Stimulated activated naive CD8-positive, alpha-beta T cell treated with anti-CD3 and anti-CD28 coated beads, Interleukin-15, Interleukin-2, amounts not matched to agents 100 ng/mL and 50 ng/mL, for 24 hours (primary cell): Measurements from ENCODE around the gene RC3H2.
"Not testable (repeated sequence)": the region's sequence is repeated elsewhere in the genome, so short reads cannot be mapped to it uniquely, and the experiment has no call there.

ENCODE experiments used
- H3K27ac Mint-ChIP-seq: one replicate; pipeline ENCODE4 v1.8.0; 2021; ENCODE audit warnings: mild to moderate bottlenecking, mixed read lengths
- H3K27me3 Mint-ChIP-seq: one replicate; pipeline ENCODE4 v1.8.0; 2021; ENCODE audit warnings: mixed read lengths
- H3K36me3 Mint-ChIP-seq: one replicate; pipeline ENCODE4 v1.8.0; 2021; ENCODE audit warnings: low read depth, mixed read lengths
- H3K4me1 Mint-ChIP-seq: one replicate; pipeline ENCODE4 v1.8.0; 2021; ENCODE audit warnings: low read depth, mixed read lengths
- H3K4me3 Mint-ChIP-seq: one replicate; pipeline ENCODE4 v1.8.0; 2021; ENCODE audit warnings: mild to moderate bottlenecking, mixed read lengths
- H3K9me3 Mint-ChIP-seq: one replicate; pipeline ENCODE4 v1.8.0; 2021; ENCODE audit warnings: mixed read lengths

Gene RC3H2

GRCh38 chr9:122838441-122838840 lies 66.7 kb downstream of the RC3H2 start:
- peaks cover 14% of the 10 kb centered on the region for H3K4me1 Mint-ChIP-seq
- H3K27me3 Mint-ChIP-seq, H3K36me3 Mint-ChIP-seq, H3K4me3 Mint-ChIP-seq, H3K9me3 Mint-ChIP-seq, H3K27ac Mint-ChIP-seq: not testable (repeated sequence)

- Mint-ChIP-seq H3K27ac (no peak overlapping the region), H3K4me1 (peaks cover 14% of the 10 kb centered on the region), H3K9me3 (no peaks in the 10 kb centered on the region), H3K36me3 (no peaks in the 10 kb centered on the region), H3K4me3 (no peak overlapping the region), H3K27me3 (no peaks in the 10 kb centered on the region)
Observed at GRCh38 chr9:122837266-122837850, 67.8 kb downstream of the RC3H2 start.

GRCh38 chr9:122835313-122835731 lies 69.8 kb downstream of the RC3H2 start:
- Mint-ChIP-seq H3K9me3 (no peaks in the 10 kb centered on the region), H3K27me3 (no peaks in the 10 kb centered on the region), H3K27ac (peak overlapping the region; percentile 80), H3K4me1 (peaks cover 14% of the 10 kb centered on the region), H3K36me3 (no peaks in the 10 kb centered on the region), H3K4me3 (peak overlapping the region; percentile 44)

DNA sequence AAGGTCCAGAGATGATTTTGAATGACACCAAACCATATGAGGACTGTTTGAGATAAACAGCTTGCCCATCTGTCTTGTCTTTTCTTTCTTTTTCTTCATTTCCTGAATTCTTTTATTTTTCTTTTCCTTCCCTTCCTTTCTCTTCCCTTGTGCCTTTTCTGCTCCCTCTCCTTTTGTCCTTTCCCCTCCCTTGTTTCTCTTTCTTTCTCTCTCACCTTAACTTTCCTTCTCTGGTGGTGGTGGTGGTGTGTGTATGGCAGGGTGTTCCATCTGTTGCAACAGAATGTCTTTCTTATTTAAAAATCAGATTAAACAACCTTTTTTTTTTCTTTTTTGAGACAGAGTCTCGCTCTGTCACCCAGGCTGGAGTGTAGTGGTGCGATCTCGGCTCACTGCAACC lies 73.0 kb downstream of the RC3H2 start:
- peaks cover 16% of the 10 kb centered on the region for H3K4me1 Mint-ChIP-seq
- H3K27ac Mint-ChIP-seq: no peak overlapping the region
- H3K36me3 Mint-ChIP-seq: no peaks in the 10 kb centered on the region
- no peaks in the 10 kb centered on the region for H3K9me3 Mint-ChIP-seq
- H3K27me3 Mint-ChIP-seq: no peaks in the 10 kb centered on the region
- no peak overlapping the region for H3K4me3 Mint-ChIP-seq

DNA sequence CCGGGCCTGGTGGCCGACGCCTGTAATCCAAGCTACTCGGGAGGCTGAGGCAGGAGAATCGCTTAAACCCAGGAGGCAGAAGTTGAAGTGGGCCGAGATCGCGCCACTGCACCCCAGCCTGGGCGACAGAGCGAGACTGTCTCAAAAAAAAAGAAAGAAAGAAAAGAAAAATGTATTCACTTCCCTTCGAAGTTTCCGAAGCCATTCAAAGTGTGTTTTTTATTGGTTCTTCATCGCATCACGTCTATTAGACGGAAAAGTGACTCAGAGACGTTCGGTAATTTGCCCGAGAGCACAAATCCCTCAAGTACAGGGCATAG lies 76.2 kb downstream of the RC3H2 start:
- H3K4me3 Mint-ChIP-seq: peak overlapping the region; percentile 99
- peak overlapping the region; percentile 93 for H3K27ac Mint-ChIP-seq
- peaks cover 28% of the 10 kb centered on the region for H3K4me1 Mint-ChIP-seq
- peaks cover 15% of the 10 kb centered on the region for H3K36me3 Mint-ChIP-seq
- not testable (repeated sequence) for H3K27me3 Mint-ChIP-seq, H3K9me3 Mint-ChIP-seq

DNA sequence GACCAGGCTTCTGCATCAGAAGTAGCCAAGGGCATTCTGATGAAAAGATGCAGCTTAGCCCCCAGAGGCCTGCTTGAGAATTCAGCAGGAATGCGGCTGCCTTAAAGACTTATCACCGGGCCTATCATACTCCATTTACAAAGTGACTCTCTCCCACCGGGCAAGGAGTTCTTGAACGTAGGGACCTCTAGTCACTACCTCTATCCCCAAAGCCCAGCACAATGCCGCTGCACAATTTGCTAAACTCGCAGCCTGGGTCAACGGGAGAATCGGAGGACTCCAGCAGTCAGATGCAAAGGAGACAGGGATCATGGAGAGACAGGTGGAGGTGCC lies 77.4 kb downstream of the RC3H2 start:
- peaks cover 18% of the 10 kb centered on the region for H3K36me3 Mint-ChIP-seq
- no peaks in the 10 kb centered on the region for H3K9me3 Mint-ChIP-seq
- peak overlapping the region; percentile 99 for H3K4me3 Mint-ChIP-seq
- H3K4me1 Mint-ChIP-seq: peaks cover 28% of the 10 kb centered on the region
- peak overlapping the region; percentile 93 for H3K27ac Mint-ChIP-seq
- H3K27me3 Mint-ChIP-seq: no peaks in the 10 kb centered on the region

DNA sequence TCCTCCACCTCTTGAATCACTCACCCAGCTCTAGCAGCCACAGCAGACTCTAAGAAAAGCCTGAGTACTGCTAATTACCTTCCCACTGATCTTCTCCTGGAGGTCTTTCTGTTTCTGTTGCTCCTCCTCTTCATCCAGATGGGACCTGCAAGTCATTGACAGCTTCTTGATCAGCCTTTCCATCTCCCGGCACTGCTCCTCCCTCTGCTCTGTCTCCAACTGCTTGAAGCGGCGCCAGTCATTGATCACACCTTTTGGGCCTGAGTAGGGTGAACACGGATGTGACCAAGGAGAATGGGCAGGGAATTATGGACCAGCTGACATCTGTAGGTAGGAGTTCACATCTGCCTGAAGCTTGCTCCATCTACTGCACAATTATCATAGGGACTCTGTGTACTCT lies 82.2 kb downstream of the RC3H2 start:
- Mint-ChIP-seq H3K4me3 (no peak overlapping the region), H3K9me3 (no peaks in the 10 kb centered on the region), H3K27ac (peak overlapping the region; percentile 28), H3K4me1 (peaks cover 40% of the 10 kb centered on the region), H3K36me3 (peaks cover 47% of the 10 kb centered on the region), H3K27me3 (no peaks in the 10 kb centered on the region)

DNA sequence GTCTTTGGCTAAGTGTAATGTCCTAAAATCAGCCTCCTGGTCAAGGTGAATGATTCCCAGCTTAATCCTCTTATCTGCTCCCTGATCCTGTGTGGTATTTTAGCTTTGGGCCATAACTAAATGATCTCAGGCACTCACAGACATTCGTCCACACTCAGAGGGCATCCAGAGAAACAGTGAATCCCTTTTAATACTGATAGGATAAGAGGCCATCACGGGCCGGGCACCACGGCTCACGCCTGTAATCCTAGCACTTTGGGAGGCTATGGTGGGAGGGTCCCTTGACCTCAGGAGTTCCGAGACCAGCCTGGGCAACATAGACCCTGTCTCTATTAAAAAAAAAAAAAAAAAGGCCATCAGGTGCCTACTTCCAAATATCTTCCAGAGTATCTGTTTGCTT lies 83.1 kb downstream of the RC3H2 start:
- Mint-ChIP-seq H3K27ac (no peak overlapping the region), H3K4me3 (no peak overlapping the region), H3K27me3 (no peaks in the 10 kb centered on the region), H3K9me3 (no peaks in the 10 kb centered on the region), H3K4me1 (peaks cover 40% of the 10 kb centered on the region), H3K36me3 (peaks cover 47% of the 10 kb centered on the region)

DNA sequence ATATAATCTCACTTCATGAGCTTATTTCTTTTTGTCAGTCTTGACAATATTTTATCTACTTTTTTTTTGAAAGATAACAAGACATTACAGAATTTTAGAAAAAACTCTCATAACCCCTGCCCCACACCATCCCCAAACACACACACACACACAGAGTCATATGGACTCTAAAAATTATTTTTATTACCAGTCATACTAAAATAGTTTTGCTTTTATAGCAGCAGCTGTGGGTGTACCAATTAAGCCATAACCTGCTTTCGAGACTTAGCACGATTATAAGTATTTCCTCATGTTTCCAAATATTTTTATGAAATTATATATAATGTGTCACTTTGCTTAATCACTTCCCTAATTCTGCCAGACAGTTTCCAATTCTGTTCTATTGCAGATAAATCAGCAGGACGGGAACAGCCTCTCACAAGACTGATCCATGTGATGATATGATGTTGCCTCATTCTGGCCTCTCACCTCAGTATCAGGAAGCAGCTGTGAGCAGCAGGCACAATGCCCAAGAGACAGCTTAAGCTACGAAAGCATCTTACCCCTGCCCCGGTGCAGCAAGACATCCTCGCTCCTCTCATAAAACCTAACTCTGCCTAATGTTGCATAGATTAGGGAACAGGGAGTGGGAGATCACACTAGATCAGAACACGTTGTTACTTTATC lies 83.7 kb downstream of the RC3H2 start:
- Mint-ChIP-seq H3K4me3 (no peak overlapping the region), H3K27ac (peak overlapping the region; percentile 52), H3K9me3 (no peaks in the 10 kb centered on the region), H3K4me1 (peaks cover 39% of the 10 kb centered on the region), H3K27me3 (no peaks in the 10 kb centered on the region), H3K36me3 (peaks cover 48% of the 10 kb centered on the region)

- peaks cover 43% of the 10 kb centered on the region for H3K36me3 Mint-ChIP-seq
Observed at GRCh38 chr9:122820490-122820845, 84.7 kb downstream of the RC3H2 start.

DNA sequence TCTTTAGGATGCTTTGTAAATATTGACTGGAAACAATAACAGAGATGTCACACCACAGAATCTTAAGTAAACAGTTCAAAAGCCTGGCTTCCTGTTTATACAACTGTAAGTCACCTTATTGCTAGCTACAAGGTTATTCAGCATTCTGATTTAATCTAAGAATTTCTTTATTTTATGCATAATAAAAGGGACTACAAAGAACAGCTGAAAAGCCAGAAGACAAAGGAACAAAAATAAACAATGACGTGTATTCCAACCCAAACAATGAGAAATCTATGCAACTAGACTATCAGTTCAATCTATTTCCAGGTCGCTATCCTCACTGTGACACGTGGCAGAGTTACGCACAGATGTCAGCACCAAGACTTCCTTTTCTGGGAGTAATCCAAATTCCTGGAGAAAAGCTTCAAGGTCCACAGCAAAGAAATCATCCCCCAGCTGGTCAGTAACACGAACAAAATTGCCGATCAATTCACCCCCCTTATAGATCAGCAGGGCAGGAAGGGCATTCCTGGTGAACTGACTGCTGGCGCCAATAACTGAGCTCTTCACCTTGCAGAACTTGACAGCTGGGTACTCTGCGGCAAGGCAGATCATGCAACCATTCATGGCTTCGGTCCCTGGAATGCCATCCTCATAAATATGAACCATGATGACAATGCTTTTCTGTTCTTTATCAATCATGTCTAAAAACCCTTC lies 85.2 kb downstream of the RC3H2 start:
- Mint-ChIP-seq H3K4me1 (peaks cover 41% of the 10 kb centered on the region), H3K27me3 (no peaks in the 10 kb centered on the region), H3K27ac (no peak overlapping the region), H3K4me3 (no peak overlapping the region), H3K9me3 (no peaks in the 10 kb centered on the region), H3K36me3 (peaks cover 43% of the 10 kb centered on the region)

More at GRCh38 chr9:122820490-122820845, 84.7 kb downstream of the RC3H2 start:
- H3K27ac Mint-ChIP-seq: no peak overlapping the region
- no peaks in the 10 kb centered on the region for H3K27me3 Mint-ChIP-seq
- H3K9me3 Mint-ChIP-seq: no peaks in the 10 kb centered on the region
- no peak overlapping the region for H3K4me3 Mint-ChIP-seq
- H3K4me1 Mint-ChIP-seq: peaks cover 42% of the 10 kb centered on the region

DNA sequence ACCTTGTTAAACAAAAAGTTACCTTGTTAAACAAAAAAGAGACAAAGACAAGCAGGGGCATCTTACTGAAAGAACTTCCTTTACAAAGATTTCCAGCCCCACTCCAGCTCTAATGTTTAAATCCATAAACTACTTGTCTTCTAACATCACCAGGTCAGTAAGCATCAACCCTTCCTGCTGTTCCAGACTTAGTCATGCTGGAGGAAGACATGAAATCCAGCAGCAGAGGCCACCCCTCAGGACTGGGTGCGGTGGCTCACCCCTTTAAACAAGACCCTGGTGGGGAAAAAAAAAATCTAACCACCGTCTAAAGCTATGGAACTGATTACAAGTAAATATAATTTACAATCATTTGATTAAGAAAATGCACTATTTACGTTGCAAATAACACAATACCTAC lies 85.8 kb downstream of the RC3H2 start:
- Mint-ChIP-seq H3K4me1 (peaks cover 35% of the 10 kb centered on the region), H3K27ac (no peak overlapping the region), H3K27me3 (no peaks in the 10 kb centered on the region), H3K9me3 (no peaks in the 10 kb centered on the region), H3K36me3 (peaks cover 37% of the 10 kb centered on the region), H3K4me3 (no peak overlapping the region)

GRCh38 chr9:122816163-122816867 lies 88.8 kb downstream of the RC3H2 start:
- H3K36me3 Mint-ChIP-seq: peaks cover 23% of the 10 kb centered on the region
- no peaks in the 10 kb centered on the region for H3K9me3 Mint-ChIP-seq
- H3K4me3 Mint-ChIP-seq: peak overlapping the region; percentile 61
- H3K27ac Mint-ChIP-seq: peak overlapping the region; percentile 78
- no peaks in the 10 kb centered on the region for H3K27me3 Mint-ChIP-seq
- H3K4me1 Mint-ChIP-seq: peaks cover 28% of the 10 kb centered on the region

GRCh38 chr9:122815544-122815943 lies 89.6 kb downstream of the RC3H2 start:
- H3K27ac Mint-ChIP-seq: no peak overlapping the region
- no peak overlapping the region for H3K4me3 Mint-ChIP-seq
- peaks cover 28% of the 10 kb centered on the region for H3K4me1 Mint-ChIP-seq
- H3K27me3 Mint-ChIP-seq: no peaks in the 10 kb centered on the region
- peaks cover 17% of the 10 kb centered on the region for H3K36me3 Mint-ChIP-seq
- no peaks in the 10 kb centered on the region for H3K9me3 Mint-ChIP-seq

DNA sequence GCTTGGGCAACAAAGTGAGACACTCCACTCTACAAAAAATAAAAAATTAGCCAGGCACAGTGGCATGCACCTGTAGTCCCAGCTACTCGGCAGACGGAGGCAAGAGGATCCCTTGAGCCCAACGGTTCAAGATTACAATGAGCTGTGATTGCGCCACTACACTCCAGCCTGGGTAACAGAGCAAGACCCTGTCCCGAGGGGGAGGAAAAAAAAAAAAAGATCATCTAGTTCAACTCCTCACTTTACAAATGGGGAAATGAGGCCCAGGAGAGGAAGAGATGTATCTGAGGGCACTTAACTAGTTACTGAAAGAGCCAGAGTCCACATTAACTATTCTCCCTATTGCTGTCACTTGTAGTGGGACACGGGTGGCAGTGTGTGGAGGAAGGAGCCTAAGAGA lies 90.6 kb downstream of the RC3H2 start:
- Mint-ChIP-seq H3K27me3 (no peaks in the 10 kb centered on the region), H3K4me3 (no peak overlapping the region), H3K36me3 (peaks cover 7% of the 10 kb centered on the region), H3K4me1 (peaks cover 21% of the 10 kb centered on the region), H3K9me3 (no peaks in the 10 kb centered on the region), H3K27ac (no peak overlapping the region)
